Measurements from ENCODE around the gene ADORA3.
"Not testable (repeated sequence)": the region's sequence is repeated elsewhere in the genome, so short reads cannot be mapped to it uniquely, and the experiment has no call there.

The ADORA3 gene

DNA sequence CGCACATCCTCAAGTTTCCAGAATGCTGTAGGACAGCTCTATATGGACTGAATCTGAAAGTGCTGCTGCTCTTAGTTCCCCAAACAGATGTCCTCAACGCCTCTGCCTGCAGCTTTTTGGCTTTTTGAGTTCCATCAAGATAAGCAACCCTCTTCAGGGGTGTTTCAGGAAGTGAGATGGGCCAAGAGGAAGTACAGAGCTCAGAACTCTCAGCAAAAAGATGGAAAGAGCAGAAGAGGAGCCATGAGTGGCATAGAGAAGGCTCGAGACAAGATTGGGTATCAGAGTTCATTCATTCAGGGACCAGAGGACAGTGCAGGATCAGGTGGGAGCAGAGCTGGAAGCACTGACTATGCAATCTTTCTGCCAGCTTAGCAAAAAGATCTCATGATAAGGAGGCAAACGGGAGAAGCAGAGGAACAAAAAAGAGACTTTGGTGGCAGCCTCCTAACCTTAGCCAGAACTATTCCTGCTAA, at the start of gene ADORA3, which contains the start of gene TMIGD3:
Gene ADORA3, minus strand, starts transcription at position 49 of the 476 bp plus-strand sequence. CDS start 279 bp downstream, outside the sequence.
Gene TMIGD3, minus strand, starts transcription at position 49 of the 476 bp plus-strand sequence. CDS start 279 bp downstream, outside the sequence.
- DNase-seq: no peak

GRCh38 chr1:111553196-111553595, 49.8 kb upstream of the ADORA3 start:
- no peak for DNase-seq

DNA sequence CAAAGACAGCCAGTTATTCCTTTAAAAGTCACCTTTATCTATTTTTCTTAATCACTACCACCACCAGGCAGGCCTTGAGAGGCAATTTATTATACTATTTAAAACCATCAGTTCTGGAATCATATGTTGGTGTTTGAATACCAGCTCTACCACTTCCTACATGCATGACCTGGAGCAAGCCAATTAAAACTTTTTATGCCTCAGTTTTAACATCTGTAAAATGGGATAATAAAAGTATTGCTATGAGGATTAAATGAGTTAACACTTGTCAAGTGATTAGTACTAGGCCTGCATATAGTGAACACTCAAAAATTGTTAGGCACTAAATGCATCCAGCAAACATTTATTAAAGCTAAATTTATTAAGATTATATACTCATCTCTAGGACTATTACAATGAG, 49.2 kb upstream of the ADORA3 start:
- DNase-seq: no peak

DNA sequence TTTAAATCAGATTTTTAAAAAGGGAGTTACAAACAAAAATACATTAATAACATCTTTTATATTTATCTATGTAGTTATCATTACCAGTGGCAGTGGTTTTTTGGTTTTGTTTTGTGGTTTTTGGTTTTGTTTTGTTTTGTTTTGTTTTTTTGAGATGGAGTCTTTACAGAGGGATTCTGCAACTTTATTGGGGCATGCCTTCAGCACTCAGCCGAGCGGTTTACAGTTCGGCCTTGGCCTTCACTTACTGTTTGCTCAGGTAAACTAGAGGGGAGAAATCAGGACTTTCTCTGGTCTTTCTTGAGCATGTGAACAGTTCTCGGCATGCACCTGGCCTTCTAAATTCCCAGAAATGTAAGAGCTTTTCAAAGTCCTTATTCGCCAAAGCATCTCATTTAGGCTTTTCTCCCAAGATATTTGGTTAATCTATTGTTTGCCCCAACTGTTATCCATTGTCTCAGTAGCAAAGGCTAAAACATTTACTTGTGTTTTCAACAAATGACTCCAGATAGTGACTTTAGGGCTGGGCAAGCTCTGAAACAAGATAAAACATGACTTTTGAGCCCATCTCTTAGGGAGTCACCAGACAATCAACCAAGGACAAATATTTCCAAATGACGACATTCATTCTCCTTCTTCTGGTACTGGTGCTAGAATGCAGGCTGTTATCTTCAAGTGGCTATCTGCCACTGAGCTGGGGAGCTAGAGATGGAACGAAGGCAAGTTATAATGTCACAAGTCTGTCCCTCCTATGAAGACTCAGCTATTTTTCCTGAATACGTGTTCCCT, 48.4 kb upstream of the ADORA3 start:
- DNase-seq: no peak

- not testable (repeated sequence) for DNase-seq
These were observed 44.4 kb upstream of the ADORA3 start for GRCh38 chr1:111547786-111548185.

DNA sequence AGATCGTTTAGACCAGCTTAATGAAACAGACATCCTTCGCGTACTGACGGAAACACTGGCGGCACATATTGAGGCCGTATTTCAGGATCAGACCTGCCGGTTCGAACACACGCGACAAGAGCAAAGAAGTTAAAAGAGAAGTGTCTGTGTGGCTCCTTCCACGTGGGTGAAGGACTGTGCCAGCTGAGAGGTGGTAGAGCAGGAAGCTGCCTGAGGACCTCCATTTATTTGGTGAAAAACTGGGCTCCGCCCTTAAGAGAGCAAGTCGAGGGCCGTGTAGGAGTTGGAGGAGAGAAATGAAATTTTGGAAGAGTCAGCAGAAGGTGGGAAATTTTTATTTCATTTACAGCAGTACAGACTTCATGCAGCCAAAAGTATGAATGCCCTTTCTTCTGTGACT, 38.8 kb upstream of the ADORA3 start:
- DNase-seq: no peak

DNA sequence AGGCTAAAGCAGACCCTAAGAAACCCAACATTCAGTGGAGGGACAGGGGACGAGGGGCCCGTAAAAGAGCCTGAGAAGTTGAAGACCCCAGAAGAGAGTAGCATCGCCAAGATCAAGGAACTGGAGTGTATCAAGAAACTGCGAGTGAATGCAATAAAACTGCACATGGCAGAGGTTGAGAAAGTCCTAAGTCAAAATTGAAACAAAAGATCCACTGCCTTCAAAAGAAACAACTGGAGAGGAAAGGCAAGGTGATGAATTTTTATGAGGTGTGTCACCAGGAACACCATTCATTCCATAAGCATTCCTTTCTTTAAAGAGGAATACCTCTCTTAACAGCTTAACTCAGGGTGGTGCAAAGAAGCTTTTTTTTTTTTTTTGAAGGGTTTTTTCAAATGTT, 38.3 kb upstream of the ADORA3 start:
- DNase-seq: no peak

DNA sequence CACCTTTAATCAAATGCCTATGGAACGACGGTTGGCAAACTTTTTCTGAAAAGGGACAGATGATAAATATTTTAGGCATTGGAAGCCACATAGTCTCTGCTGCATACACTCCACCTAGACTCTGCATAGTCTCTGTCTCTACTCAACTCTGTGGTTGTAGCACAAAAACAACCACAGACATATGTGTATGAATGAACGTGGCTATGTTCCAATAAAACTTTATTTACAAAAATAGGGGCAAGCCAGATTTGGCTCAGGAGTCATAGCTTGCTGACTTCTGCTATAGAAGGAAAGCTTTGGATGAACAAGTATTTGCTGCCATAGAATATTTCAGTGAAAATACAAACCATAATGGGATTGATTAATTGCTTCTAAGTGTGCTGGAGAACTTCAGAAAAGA, 37.5 kb upstream of the ADORA3 start:
- DNase-seq: no peak

GRCh38 chr1:111538343-111539025, 35.1 kb upstream of the ADORA3 start:
- DNase-seq: no peak

GRCh38 chr1:111535256-111536191, 32.1 kb upstream of the ADORA3 start:
- no peak for DNase-seq

DNA sequence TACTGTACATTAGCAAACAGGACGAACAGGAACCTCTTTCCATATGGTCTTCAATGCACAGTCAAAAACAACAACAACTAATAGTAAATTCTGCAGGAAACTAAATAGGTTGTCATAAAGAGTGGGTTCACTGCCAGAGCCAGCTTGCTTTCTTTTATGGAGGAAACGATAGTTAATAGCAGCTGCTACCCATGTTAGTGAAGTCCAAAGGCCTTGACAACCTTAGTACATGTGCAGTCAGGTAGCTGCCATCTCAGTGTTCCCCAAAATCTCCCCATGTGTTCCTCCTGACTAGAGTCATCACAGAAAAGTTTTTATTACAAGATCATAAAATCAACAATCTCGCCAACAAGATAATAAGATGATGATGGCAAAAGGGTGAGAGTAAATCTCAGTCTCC, 16.6 kb upstream of the ADORA3 start:
- DNase-seq: no peak

DNA sequence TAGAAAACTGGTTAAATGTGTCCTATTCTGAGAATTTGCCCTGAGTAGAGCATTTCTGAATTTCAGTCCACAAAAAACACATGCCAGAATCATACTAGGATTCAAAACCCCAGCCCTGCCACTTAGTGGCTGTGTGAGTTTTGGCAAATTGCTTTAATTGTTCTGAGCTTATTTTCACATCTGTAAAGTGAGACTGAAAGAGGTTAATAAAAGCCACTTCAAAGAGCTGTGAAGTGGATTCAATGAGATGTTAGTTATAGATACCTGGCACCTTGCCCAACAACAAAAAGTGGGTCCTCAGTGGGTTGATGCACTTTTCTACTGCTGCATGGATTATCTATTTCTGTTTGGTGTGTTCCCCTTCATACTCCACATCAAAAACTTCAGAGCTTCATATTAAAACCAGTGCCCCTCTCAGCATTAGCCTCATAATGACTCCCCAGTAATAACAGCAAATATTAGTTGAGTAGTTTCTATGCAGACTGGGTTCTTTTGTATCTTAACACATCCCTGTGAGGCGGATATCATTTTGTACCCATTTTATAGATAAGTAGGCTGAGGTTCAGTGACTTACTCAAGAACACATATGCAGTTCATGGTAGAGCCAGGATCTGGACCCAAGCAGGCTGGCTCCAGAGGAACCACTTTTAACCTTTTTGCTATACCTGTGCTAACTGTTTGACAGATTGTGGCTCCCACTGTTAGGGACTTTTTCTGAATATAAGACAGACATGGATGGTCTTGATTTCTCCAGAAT, 14.2 kb upstream of the ADORA3 start:
- DNase-seq: no peak

- peak; percentile 57 for DNase-seq
These were observed 12.6 kb upstream of the ADORA3 start for GRCh38 chr1:111516005-111516535.

DNA sequence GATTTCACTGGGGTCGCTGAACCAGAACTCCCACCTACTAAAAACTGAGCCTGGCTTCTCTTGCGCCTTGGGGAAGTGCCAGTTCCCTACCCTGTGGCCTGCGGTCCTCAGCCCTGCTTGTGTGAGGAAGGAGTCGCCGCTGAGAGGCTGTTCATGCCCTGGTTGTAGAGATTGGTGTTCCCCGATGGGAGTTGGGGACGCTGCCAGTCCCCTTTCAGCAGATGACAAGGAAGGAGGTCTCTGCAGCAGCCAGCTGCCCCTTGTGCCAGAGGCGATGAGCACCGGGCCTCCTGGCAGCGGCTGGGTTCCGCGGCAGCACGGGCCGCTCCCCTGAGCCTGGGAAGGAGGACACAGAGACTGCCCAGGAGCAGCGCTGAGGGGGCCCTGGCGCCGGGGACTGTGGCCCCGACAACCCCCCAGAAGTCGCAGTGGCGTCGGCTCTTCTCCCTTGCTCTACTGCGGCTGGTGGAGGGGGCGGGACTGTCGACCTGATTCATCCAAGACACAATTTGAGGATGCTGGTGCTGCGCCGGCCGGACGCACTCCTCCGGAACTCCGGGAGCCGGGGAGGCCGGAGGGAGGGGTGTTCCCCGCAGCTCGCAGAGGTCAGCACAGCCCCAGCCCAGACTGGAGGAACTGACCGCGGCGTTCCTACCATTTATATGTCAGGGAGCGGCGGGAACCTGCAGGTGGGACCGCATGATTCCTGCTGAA, 12.0 kb upstream of the ADORA3 start:
- peak; percentile 57 for DNase-seq

DNA sequence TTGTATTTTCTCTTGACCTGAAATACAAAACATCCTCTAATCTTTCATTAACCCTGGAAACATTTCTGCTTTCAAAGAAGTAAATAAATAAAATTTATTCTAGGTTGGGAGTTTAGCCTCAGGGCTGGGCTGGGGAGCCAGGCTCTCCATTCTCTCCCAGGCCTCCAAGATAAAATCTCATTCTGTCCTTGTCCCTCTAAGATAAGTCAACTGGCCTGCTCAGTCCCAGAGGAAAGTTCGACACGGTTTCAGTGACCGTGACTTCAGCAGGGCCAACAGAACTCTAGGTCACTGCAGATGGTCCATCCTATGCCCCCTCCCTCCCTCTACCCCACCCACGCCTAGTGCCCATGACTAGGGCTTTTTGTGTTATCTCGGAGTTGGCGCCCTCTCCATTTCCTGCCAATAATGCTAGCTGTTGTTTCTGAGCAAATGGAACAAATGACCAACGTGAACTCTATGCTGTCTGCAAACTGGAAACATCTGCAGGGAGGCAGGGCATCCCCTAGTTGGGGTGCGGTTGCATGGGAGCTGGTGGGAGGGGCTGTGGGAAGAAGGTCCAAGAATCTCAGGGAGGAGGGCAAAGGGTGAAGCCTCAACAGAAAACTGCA, 10.1 kb upstream of the ADORA3 start:
- DNase-seq: peak; percentile 26

DNA sequence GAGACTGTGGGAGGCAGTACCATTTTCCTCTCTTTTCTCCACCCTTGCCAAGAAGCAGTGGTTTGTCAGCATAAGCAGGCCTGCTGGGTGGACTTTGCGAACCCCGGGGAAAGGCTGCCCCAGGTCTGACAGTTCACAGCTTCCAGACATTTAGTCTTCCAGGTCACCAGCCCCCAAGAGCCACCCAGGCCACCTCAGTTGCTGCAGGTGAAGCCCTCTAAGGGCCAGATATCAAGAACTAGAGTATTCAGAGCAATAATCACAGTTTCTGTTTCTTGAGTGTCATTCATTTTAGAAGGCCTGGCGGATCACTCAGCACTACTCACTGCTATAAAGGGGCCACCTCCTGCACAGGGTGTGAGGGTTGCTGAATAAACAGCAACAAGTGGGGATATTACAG, 9.5 kb upstream of the ADORA3 start:
- DNase-seq: no peak

- no peak for DNase-seq
These were observed 8.9 kb upstream of the ADORA3 start for GRCh38 chr1:111512132-111512889.

- no peak for DNase-seq
These were observed 7.9 kb upstream of the ADORA3 start for GRCh38 chr1:111511370-111511769.

GRCh38 chr1:111509997-111510375, 6.6 kb upstream of the ADORA3 start:
- peak; percentile 70 for DNase-seq

Measured in right hindlimb (tissue), 1 donor.